Non-pigmented ciliary epithelial cell (primary cell): ENCODE measurements around the gene THRB.

Experiments used
- DNase-seq: peaks from one replicate; pipeline ENCODE4 v3.0.0-alpha.2; 2010; ENCODE audit warnings: low read depth

Gene THRB

GRCh38 chr3:24494618-24495325, at the start of gene THRB:
Gene THRB, minus strand, starts transcription at chr3:24494850.
- DNase-seq: no peak

GRCh38 chr3:24541935-24542334, 47.3 kb upstream of the THRB start:
- DNase-seq: no peak

GRCh38 chr3:24540821-24541220, 46.2 kb upstream of the THRB start:
- no peak for DNase-seq

- no peak for DNase-seq
These were observed 45.0 kb upstream of the THRB start for GRCh38 chr3:24539699-24540098.

- no peak for DNase-seq
These were observed 44.2 kb upstream of the THRB start for GRCh38 chr3:24538891-24539290.

GRCh38 chr3:24533561-24534193, 39.0 kb upstream of the THRB start:
- DNase-seq: no peak

- no peak for DNase-seq
These were observed 35.8 kb upstream of the THRB start for GRCh38 chr3:24530471-24530870.

GRCh38 chr3:24529210-24529609, 34.6 kb upstream of the THRB start:
- no peak for DNase-seq

- DNase-seq: no peak
These were observed 32.1 kb upstream of the THRB start for GRCh38 chr3:24526640-24527212.

GRCh38 chr3:24525557-24525956, 30.9 kb upstream of the THRB start:
- no peak for DNase-seq

- no peak for DNase-seq
These were observed 30.4 kb upstream of the THRB start for GRCh38 chr3:24525022-24525421.

- no peak for DNase-seq
These were observed 29.5 kb upstream of the THRB start for GRCh38 chr3:24523988-24524727.

GRCh38 chr3:24523215-24523614, 28.6 kb upstream of the THRB start:
- DNase-seq: no peak

GRCh38 chr3:24522146-24522579, 27.5 kb upstream of the THRB start:
- no peak for DNase-seq

- no peak for DNase-seq
These were observed 26.9 kb upstream of the THRB start for GRCh38 chr3:24521420-24522145.

- DNase-seq: no peak
These were observed 26.3 kb upstream of the THRB start for GRCh38 chr3:24520976-24521419.

- no peak for DNase-seq
These were observed 25.4 kb upstream of the THRB start for GRCh38 chr3:24520101-24520495.

- no peak for DNase-seq
These were observed 24.9 kb upstream of the THRB start for GRCh38 chr3:24519368-24520100.

- DNase-seq: no peak
These were observed 24.3 kb upstream of the THRB start for GRCh38 chr3:24518990-24519367.

GRCh38 chr3:24514119-24514518, 19.5 kb upstream of the THRB start:
- DNase-seq: no peak

GRCh38 chr3:24513463-24513862, 18.8 kb upstream of the THRB start:
- no peak for DNase-seq
